Kasumi-1 (cell line): ENCODE measurements around the gene DLGAP1.

ENCODE experiments used
- DNase-seq, 2 experiments: peaks; one replicate each; lab custom pipeline; 2025; lab: John Stamatoyannopoulos, UW

The DLGAP1 gene

DNA sequence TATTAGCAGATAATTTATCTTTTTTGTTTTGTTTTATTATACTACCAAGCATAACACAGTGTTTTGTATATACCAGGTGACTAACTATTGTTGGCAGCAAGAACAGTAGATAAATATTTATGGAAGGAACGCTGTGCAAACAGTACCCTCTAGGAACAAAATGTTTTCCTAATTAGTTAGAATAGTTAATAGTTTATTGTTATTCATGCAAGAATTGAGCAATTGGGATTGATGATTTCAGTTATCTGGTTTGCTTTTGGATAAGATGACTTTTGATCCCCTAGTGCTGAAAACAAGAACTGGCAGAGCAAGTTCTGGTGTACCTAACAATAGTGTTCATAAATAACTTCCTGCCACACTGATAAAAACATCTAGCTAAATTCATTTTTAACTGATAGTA is 681.8 kb downstream of the DLGAP1 start:
- no peak for DNase-seq

DNA sequence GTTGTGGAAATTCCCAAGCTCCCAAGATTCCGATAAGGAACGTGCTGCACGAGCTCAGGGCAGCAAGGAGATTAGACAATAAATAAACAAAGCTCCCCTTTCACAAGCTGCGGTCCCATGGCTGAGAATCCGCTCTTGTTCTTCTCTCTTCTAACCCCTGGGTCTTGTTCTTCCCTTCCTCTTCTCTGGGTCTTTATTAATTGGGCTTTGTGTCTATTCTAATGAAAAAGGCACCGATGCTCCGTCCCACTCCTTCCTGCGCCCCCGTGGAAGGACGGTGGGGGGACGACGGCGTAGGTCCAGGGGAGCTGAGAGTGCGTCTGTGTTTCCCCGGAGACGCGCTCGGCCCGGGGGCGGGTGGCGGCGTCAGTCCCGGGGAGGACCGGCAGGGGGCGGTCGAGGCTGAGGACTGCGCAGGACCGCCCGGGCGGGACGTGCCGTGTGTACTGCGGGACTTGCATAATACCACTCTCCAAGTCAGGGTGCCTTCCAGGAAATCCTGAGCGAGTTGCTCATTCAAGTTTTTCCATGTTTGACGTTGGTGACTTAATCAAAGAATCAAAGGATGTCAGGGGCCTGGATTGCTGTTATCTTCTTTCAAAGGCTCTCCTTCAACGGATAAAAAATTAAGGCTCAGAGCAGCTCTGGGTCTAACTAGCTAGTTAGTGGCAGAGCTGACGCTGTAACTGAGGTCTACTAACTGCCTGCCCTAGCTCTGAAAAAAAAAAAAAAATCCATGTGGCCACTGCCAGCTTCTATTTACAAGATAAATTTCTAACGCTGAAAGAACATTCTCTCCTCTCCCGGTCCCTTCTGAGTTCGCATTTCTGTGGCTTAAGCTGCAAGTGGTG is 683.8 kb downstream of the DLGAP1 start:
- peak; percentile 71 to 76 for DNase-seq

DNA sequence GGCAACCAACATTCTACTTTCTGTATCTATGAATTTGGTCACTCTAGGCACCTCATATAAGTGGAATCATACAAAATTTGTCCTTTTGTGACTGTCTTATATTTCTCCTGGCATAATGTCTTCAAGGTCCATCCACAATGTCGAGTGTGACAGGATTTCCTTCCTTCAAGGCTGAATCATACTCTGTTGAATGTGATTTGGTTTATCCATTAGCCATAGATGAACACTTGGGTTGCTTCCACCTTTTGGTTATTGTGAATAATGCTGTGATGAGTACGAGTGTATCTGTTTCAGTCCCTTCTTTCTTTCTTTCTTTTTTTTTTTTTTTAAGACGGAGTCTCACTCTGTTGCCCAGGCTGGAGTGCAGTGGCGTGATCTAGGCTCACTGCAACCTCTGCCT is 693.8 kb downstream of the DLGAP1 start:
- no peak for DNase-seq

DNA sequence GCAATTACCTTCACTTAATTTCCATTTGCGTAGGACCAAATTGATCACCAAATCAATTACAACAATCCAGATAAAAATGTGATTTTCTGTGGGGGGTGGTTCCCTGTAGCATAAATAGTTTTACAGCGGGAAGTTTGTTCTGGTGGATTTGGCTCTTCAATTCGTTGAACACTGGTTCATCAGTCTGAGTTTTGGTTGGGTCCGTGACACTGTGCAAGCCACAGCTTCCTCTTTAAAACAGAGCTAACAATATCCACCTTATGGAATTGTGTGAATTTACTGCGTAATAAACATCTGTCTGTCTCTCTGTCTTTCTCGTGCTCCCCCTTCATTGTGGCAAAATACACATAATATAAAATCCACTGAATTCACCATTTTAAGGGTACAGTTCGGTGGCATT is 694.4 kb downstream of the DLGAP1 start:
- no peak for DNase-seq

DNA sequence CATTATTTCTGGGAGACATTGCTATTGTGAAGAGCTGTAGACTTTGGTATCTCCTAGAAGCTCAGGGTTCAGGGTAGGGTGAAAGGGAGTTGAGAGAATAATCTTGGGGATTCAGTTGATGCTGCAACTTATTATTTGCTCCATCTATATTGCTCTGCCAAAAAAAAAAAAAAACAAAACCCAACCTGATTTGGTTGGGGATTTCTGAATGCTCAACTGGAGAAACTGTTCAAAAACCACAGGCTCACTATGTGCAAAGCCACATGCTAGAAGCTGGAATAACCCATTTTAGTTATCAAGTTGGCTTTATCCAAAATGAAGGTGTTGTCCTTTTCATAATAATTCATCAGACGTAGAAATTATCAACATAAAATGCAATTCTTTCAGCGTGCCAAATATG is 696.0 kb downstream of the DLGAP1 start:
- DNase-seq = no peak

DNA sequence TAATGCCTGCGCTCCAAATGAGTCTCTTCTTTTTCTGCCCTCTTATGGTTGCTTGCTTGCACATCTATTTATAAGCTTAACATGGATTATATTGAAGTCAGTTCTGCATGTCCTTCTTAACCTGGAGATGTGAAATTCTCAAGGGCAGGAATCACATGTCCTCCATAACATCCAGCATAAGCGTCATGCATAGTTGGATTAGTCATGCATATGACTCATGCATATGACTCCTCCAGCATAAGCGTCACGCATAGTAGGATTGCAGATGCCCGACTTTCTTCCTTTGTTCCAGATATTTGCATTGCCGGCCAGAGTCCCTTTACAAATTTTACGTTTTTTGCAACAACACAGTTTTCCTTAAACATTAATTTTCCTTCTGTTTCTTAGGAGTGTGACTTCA is 696.6 kb downstream of the DLGAP1 start:
- no peak for DNase-seq

DNA sequence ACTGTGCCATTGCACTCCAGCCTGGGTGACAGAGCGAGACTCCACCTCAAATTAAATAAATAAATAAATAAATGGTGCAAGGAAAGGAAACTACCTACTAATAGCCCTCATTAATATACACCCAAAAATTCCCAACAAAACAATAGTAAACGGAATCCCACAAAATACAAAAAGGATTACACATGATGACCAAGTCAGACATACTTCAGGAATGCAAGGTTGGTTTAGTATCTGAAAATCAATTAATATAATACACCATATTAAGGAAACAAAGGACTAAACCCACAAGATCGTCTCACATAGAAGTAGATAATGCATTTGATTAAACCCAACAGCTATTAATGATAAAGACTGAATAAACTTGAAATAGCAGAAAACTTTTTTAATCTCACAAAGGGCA is 697.7 kb downstream of the DLGAP1 start:
- no peak for DNase-seq

DNA sequence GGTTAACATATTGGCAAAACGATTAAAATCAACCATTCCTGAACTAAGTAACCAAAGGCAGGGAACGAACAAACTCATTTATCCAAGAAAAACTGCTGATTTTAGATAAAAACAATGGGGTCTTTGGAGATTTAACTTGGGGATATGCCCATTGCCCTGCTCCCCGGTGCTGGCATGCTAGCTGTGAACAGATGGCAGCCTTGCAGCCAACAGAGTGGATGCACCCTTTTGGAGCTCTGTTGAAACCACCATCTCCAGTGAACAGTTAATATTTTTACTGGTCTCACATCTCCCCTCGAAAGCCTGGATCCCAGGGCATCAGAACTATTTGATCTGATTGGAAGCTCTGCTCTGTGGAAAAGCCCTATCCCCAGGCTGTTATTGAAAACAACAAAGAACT is 702.0 kb downstream of the DLGAP1 start:
- no peak for DNase-seq

DNA sequence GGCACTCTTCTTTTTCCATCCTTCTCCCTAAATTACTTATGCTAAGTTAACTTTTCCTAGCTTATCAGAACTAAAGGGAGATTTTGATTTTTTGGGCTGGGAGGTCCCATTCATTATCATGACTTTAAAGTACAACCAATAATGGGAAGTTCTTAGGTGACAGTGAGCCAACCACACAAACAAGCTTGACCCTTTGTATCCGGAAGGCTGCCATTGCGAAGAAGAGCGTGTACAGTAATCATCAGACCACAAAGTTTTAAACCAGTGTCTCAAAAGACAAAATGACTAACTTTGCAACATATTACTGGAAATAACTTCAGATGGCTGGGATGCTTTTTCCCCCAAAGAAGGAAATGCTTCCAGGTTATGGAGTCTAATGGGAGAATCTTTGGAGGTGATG is 707.0 kb downstream of the DLGAP1 start:
- no peak for DNase-seq

DNA sequence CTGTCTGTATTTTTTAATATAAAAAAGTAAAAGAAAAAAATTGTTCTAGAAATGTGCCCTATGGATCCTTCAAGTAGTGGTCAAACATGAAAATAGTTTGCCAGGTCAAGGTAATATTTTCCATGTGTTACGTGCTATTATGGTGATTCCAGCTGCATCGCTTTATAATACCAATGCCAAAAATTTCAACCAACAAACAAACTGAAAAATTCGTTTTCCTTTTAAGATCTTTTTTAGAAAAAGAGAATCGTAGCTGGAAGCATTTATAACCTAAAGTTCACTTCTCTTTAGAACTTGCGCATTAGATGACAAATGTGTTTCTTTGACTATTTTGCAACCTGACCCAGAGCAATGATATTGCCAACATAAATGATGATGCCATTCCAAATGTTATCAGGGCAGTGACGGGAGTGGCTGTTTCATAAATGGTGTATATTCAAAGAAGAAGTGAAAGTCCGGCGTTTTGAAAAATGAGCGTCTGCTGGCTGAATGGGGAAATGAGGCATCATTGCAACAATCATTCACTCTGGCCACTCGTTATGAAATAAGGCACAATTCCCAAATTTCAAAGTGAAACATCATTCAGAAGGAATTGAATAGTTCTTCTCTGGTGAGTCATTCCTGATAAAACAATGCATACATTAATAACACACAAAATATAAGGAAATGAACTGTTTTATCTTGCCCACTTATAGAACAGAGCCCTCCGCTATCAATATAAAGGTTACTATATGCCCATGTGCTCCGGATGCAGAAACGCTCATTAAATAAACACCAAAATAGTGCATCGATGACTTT is 707.7 kb downstream of the DLGAP1 start:
- DNase-seq = no peak

DNA sequence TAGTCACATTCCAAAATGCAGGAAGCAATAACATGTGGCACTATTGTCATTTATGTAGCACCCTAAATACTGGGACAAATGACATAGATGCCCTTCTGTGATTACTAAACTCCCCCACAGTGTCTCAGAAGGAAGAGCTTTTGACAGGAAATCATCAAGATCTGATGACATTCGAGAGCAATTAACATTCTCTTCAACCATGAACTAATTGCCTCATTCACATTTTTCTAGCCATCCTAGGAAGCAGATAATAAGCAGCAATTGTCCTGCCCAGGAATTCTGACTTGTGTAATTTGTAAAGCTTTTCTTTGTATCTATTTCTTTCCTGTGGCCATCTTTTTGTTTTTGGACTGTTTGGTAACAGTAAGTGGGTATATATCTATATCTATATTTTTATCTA is 712.6 kb downstream of the DLGAP1 start:
- DNase-seq = no peak

DNA sequence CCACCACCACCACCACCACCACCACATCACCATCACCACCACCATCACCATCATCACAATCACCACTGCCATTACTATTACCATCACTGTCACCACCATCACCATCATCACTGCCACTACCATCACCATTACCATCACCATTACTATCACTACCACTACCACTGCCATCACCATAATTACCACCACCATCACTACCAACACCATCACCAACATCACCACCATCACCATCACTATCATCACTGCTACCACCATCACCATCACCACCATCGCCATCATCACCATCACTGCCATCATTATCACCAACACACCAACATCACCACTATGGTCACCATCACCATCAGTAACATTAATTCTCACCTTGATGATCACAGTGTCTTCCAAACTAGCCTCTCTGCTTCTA is 713.8 kb downstream of the DLGAP1 start:
- no peak for DNase-seq

DNA sequence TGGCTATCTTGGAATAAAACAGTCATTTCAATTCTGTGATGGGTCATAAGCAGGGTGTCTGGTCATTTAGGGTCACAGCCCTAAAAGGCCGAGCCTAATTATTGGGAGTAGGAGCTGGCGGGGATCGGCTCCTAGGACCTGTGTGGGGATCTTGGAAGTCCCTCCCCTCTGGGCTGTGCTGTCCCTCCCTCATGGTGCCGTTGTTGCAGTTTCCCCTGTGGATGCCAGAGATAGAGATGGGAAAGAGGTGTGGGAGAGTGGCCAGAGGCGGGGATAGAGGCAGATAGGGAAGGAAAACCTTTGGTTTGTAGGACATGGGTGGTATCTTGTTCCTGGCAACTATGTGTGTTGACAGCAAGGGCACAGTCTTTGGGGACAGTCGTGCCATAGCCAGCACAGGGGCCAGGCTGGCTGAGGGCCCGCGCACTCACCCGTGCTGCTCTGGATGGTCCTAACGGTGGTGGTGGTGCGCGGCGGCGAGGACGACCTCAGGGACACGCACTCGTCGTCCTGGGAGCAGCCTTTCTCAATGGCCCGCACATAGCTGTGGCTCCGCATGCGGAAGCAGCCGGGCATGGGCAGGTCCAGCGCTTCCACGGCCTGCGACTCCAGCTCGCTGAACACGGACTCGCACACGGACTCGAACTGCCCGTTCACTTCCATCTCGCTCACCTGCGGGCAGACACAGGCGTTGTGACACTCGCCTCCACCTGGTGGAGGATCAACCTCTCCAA is 726.2 kb downstream of the DLGAP1 start:
- DNase-seq = no peak

DNA sequence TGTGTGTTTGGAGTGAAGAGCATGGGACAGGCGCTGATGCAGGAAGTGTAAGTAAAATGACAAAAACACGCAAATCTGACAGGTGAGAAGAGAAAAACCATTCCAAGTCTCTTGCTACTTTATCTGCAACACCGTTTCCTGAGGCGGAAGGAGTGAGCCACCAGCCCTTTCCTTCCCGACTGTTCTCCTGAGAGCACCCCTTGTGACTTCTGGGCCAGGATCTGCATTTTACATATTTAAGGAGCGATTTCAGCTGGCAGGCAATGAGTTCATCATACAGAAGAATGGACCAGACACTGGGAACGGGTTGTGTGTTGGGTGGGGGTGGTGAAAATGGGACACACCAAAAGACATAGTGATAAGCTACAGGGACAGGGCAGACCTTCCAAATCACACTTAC is 727.8 kb downstream of the DLGAP1 start:
- no peak for DNase-seq

DNA sequence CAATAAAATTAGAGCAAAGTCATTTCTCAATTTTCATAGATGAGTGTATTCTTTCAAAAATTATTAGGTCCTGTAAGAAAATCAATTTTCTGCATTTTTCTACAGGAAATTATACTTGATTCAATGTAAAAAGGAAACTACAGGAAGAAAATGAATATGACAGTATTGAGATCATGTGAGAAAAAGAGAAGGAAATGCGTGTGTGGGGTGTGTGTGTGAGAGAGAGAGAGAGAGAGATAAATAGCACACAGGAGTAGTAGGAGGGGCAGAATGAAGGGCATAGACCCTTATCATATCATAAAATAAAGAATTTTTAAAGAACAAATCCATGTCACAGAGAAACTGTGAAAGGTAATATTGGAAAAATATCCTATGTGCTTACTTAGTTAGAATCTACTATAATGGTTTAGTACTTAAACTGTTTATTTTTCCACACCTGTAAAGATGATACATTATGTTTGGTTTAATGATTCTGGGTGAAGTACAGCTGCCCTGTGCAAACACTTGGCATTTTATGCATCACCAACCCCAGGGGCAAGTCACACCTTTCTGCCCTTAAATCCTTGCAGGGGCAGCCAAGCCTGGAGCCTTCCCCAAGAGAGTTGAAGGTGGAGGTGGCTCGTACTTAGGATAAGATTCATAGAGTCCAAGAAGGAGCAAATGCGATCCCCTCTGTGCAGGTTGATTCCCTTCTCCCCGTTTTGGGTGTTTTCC is 728.7 kb downstream of the DLGAP1 start:
- DNase-seq = peak; percentile 15 to 39

DNA sequence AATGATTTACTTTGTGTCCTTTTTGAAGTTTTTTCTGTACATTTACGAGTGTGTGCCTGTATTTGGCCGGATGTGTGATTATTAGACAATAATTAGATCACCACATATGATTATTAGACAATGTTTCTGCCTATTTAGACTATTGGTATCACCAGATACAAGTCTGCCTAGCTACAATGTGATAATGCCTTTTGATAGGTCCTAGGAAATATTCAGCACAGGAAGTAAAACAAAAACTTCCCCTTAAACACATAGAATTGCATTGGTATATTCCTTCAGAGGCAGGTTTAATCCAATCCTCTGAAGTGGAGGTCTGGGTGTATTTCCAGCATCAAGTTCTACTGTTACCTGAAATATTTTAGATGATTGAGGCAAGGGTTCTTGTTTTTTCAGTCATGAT is 730.0 kb downstream of the DLGAP1 start:
- no peak for DNase-seq

DNA sequence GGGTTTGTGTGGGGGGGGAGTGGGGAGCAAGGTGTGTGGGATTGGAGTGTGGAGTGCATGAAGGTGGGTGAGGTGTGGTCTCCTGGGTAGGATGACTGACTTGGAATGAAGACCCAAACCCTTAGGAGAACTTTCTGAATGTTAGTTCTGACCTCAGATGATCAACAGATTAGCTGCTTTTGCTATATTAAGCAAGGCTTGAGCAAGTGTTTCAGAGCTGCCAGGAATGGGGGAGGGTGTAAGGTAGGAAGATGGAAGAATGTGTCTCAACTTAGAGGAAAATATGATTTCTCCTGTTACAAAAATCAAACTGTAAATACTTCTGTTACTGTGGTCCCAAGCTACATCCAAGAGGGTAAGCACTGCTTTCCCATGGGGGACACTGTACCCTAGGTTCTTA is 731.6 kb downstream of the DLGAP1 start:
- no peak for DNase-seq

DNA sequence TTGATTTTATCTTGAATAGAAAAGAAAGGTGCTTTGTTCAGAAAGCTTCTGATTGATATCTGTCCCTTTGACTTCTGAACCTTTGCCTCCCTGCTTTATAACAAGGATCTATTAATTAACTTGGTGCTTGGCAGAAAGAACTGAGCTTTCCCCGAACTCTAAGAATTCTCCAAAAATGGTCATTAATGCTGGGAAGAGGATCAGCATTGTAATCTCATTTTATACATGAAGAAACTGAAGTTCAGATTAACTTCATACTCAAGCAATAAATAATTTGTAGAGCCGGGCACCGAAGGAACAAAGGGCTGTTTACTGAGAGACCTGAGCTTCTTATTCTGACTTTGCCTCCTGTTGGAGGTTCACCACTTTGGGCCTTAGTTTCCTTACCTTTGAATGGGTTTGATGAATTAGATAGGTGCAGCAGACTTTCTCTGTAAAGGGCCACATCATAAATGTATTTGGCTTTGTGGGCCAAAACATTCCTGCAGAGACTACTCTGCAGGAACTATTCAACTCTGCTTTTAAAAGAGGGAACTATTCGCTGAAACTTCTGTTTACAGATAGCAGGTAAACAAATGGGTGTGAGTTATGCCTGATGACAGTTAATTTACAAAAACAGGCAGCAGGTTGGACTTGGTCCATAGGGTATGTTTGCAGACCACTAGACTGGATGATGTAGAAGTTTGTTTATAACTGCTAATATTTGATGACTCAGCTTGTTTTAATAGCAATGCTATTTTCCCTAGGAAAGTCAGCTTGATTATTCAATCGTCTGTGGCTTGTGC is 732.3 kb downstream of the DLGAP1 start:
- no peak for DNase-seq

DNA sequence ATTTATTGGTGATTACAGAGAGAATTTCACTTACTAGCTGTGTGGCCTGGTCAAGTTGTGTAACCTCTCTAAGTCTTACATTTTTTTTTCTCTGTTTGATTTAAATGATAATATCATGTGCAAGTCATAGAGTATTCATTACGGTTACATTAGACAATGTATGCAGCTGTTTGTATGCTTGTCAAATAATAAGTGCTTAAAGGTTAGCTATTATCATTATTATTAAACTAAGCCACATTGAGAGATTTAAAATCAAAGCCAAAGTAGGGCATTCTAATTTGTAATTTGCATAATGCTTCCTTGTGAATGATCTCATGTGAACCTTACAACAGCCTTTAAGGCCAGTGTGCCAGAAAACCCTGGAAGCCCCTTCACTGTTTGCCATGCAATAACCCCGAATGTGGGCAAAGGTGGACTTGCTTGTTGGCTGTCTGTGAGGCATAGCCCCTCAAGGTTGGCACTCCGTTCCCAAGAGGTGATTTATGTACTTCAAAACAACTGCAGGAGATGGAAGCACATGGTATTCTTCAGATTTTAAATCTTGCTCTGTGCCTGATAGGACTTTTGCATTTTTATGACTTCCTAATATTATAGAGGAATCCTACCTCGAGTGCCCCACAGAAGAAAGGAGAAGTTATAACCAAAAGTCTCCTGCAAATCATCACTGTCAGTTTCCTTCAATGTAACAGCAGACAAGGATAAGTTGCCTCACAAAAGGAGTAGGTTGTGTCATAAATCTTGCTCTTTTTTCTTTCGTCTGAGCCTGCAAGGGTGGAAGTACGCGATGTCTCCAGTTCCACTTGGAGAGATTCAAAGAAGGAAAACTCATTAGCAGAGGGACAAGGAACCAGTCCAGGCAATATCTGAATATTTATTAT is 733.1 kb downstream of the DLGAP1 start:
- DNase-seq = peak; percentile 38 to 47

DNA sequence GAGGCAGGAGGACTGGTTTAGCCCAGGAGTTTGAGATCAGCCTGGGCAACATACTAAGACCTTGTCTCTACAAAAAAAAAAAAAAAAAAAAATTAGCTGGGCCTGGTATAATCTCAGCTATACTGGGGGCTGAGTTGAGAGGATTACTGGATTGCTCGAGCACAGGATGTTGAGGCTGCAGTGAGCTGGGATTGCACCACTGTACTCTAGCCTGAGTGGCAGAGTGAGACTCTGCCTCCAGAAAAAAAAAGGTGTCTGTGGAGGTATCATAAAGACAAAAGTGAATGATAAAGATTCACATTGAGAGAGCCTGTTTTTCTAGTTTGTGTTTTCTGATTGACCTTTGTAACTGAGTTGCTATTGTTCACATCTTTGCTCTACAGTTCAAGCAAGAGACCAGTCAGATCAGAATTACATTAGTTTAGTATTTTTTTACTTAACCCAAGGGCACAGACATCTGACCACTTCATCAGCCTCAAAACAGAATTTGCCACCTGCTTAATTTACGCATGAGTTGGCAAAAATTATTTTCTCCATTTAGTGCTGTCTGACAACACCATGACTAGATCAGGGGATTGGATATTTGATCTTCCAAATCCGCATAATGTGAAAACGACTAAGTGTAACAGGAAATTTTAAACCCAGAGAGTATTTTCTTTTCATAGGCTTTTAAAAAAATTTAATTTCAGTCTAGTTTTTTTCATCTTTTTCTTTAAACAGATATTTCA is 734.1 kb downstream of the DLGAP1 start:
- DNase-seq = no peak
